Right hindlimb (tissue), 1 donor: Measurements from ENCODE around the gene GALM.
"Not testable (repeated sequence)": the region's sequence is repeated elsewhere in the genome, so short reads cannot be mapped to it uniquely, and the experiment has no call there.

Experiments
- DNase-seq: peaks from one replicate; pipeline ENCODE4 v3.0.0-alpha.2; 2018

Gene GALM

GRCh38 chr2:38743672-38744398 is 77.9 kb downstream of the GALM start:
- DNase-seq: no peak

- no peak for DNase-seq
These were observed 78.5 kb downstream of the GALM start for GRCh38 chr2:38744399-38744780.

- no peak for DNase-seq
These were observed 79.4 kb downstream of the GALM start for GRCh38 chr2:38745267-38745666.

- DNase-seq: no peak
These were observed 81.1 kb downstream of the GALM start for GRCh38 chr2:38747007-38747424.

GRCh38 chr2:38747819-38748218 is 81.9 kb downstream of the GALM start:
- no peak for DNase-seq

GRCh38 chr2:38748391-38748790 is 82.5 kb downstream of the GALM start:
- DNase-seq: no peak

GRCh38 chr2:38748943-38749804 is 83.3 kb downstream of the GALM start:
- DNase-seq: no peak

GRCh38 chr2:38750011-38750890 is 84.3 kb downstream of the GALM start:
- DNase-seq: peak; percentile 66

GRCh38 chr2:38750891-38751595 is 85.1 kb downstream of the GALM start, which contains the start of gene SRSF7:
Gene SRSF7 (minus strand): TSS chr2:38751361. CDS start chr2:38751256, 105 bp downstream.
- DNase-seq: peak; percentile 99

- DNase-seq: no peak
These were observed 85.9 kb downstream of the GALM start for GRCh38 chr2:38751596-38752410.

- DNase-seq: no peak
These were observed 88.1 kb downstream of the GALM start for GRCh38 chr2:38754049-38754448.

- no peak for DNase-seq
These were observed 88.6 kb downstream of the GALM start for GRCh38 chr2:38754506-38754905.

- DNase-seq: not testable (repeated sequence)
These were observed 90.0 kb downstream of the GALM start for GRCh38 chr2:38755891-38756290.

GRCh38 chr2:38763228-38763627 is 97.3 kb downstream of the GALM start:
- DNase-seq: no peak

- DNase-seq: no peak
These were observed 97.8 kb downstream of the GALM start for GRCh38 chr2:38763728-38764127.

- DNase-seq: no peak
These were observed 99.2 kb downstream of the GALM start for GRCh38 chr2:38765149-38765548.

- no peak for DNase-seq
These were observed 99.6 kb downstream of the GALM start for GRCh38 chr2:38765551-38765950.

- no peak for DNase-seq
These were observed 105.7 kb downstream of the GALM start for GRCh38 chr2:38771632-38772031.

GRCh38 chr2:38775097-38775920 is 109.4 kb downstream of the GALM start:
- DNase-seq: no peak

- no peak for DNase-seq
These were observed 110.0 kb downstream of the GALM start for GRCh38 chr2:38775921-38776225.

- no peak for DNase-seq
These were observed 110.6 kb downstream of the GALM start for GRCh38 chr2:38776531-38776930.
